ENCODE measurements around the gene ZNF3. TPM values are rescaled to one million over a fixed set of nuclear protein-coding genes. Genes with fewer than 3 reads are reported as not detected.

ZNF3 gene
- total RNA-seq, 1 donor from 2014 or later, result 21.1 TPM

- peaks cover 51% of the 10 kb centered on the region for H3K36me3 ChIP-seq (ENCODE audit: control insufficient read depth, insufficient read depth, low read length)
- FAIRE-seq (no peak), DNase-seq (ENCODE audit: low read depth) (no peak)
- no peak for TF ChIP-seq CTCF (IDR thresholded peaks at IDR 0.05; ENCODE audit: insufficient read depth, low read length, severe bottlenecking)
- H3K4me3 ChIP-seq (ENCODE audit: low read depth, low read length), result no peak overlapping the region
- H3K27me3 ChIP-seq (ENCODE audit: control insufficient read depth, insufficient read depth, low read length), result no peaks in the 10 kb centered on the region
Observed at GRCh38 chr7:100093054-100093453, 11.5 kb upstream of the ZNF3 start.

- H3K27me3 ChIP-seq (ENCODE audit: control insufficient read depth, insufficient read depth, low read length), result no peaks in the 10 kb centered on the region
- no peak for FAIRE-seq
- H3K36me3 ChIP-seq (ENCODE audit: control insufficient read depth, insufficient read depth, low read length), result peaks cover 41% of the 10 kb centered on the region
- TF ChIP-seq CTCF (IDR thresholded peaks at IDR 0.05; ENCODE audit: insufficient read depth, low read length, severe bottlenecking), result no peak
- DNase-seq (ENCODE audit: low read depth), result peak; percentile 22
- H3K4me3 ChIP-seq (ENCODE audit: low read depth, low read length), result no peak overlapping the region
Observed at GRCh38 chr7:100091411-100092181, 10.1 kb upstream of the ZNF3 start.

- no peak overlapping the region for H3K4me3 ChIP-seq (ENCODE audit: low read depth, low read length)
- no peak for FAIRE-seq
- TF ChIP-seq CTCF (IDR thresholded peaks at IDR 0.05; ENCODE audit: insufficient read depth, low read length, severe bottlenecking), result no peak
- H3K36me3 ChIP-seq (ENCODE audit: control insufficient read depth, insufficient read depth, low read length), result peaks cover 37% of the 10 kb centered on the region
- no peaks in the 10 kb centered on the region for H3K27me3 ChIP-seq (ENCODE audit: control insufficient read depth, insufficient read depth, low read length)
- no peak for DNase-seq (ENCODE audit: low read depth)
Observed at GRCh38 chr7:100090527-100091410, 9.2 kb upstream of the ZNF3 start.

GRCh38 chr7:100089458-100090196 is 8.1 kb upstream of the ZNF3 start:
- Histone ChIP-seq H3K4me3 (ENCODE audit: low read depth, low read length) (peak overlapping the region; percentile 86), H3K36me3 (ENCODE audit: control insufficient read depth, insufficient read depth, low read length) (peaks cover 29% of the 10 kb centered on the region), H3K27me3 (ENCODE audit: control insufficient read depth, insufficient read depth, low read length) (no peaks in the 10 kb centered on the region)
- no peak for TF ChIP-seq CTCF (IDR thresholded peaks at IDR 0.05; ENCODE audit: insufficient read depth, low read length, severe bottlenecking)
- DNase-seq (ENCODE audit: low read depth) (no peak), FAIRE-seq (no peak)

GRCh38 chr7:100088621-100089457 is 7.3 kb upstream of the ZNF3 start, which contains the start of gene COPS6:
COPS6 (plus strand) TSS chr7:100088969; CDS start chr7:100088991, 22 bp downstream.
- FAIRE-seq (no peak), DNase-seq (ENCODE audit: low read depth) (peak; percentile 22)
- no peak for TF ChIP-seq CTCF (IDR thresholded peaks at IDR 0.05; ENCODE audit: insufficient read depth, low read length, severe bottlenecking)
- Histone ChIP-seq H3K36me3 (ENCODE audit: control insufficient read depth, insufficient read depth, low read length) (peaks cover 25% of the 10 kb centered on the region), H3K4me3 (ENCODE audit: low read depth, low read length) (peak within 1 kb of the TSS; percentile 86), H3K27me3 (ENCODE audit: control insufficient read depth, insufficient read depth, low read length) (no peaks in the 10 kb centered on the region)
